ENCODE results near the gene EPS8L3.

Gene EPS8L3

DNA sequence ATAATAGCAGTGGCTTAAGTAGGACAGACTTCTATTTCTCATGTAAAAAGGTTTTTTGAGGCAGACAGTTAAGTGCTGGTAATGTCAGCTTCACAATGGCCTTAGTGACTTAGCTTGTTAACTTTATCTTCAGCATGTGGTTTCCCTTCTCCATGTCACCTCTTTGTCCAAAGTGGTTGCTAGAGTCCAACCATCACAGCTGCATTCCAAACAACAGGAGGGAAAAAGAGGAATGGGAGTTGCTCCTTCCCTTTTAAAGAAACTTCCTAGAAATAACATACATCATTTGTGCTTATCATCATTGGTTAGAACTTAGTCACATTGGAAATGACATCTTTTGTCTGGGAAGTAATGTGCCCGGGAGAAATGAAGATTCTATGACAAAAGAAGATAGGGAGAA is 41.8 kb downstream of the EPS8L3 start:
- TF ChIP-seq CTCF (IDR thresholded peaks at IDR 0.05): no peak
- H3K36me3 ChIP-seq: no peaks in the 10 kb centered on the region
- H3K9me3 ChIP-seq: no peaks in the 10 kb centered on the region
- no peak overlapping the region for H3K27ac ChIP-seq
- no peaks in the 10 kb centered on the region for H3K27me3 ChIP-seq
- no peak overlapping the region for H3K4me3 ChIP-seq (ENCODE audit: low read depth in 1 of 2, low read length in 1 of 2)
- H3K4me1 ChIP-seq (ENCODE audit: control insufficient read depth in 1 of 2, insufficient read depth in 1 of 2, low read depth in 1 of 2, low read length in 1 of 2): no peaks in the 10 kb centered on the region

DNA sequence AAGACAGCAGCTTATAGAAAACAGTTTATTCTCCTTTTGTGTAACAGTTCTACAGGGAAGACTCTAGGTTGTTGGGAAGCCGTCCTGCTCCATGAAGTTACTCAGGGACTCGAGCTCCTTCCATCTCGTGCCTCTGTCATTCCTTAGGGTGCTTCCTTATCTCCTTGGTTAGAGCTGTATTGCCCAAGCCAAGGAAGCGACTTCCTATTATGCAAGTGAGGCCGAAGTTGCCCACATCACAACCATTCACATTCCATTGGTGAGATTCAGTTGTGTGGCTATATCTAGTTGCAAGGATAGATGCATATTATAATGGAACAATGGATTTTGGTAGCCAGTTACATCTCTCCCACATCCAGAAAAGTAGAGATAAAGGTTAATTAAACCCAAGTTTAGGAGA is 42.7 kb downstream of the EPS8L3 start:
- TF ChIP-seq CTCF (IDR thresholded peaks at IDR 0.05): no peak
- no peaks in the 10 kb centered on the region for H3K27me3 ChIP-seq

DNA sequence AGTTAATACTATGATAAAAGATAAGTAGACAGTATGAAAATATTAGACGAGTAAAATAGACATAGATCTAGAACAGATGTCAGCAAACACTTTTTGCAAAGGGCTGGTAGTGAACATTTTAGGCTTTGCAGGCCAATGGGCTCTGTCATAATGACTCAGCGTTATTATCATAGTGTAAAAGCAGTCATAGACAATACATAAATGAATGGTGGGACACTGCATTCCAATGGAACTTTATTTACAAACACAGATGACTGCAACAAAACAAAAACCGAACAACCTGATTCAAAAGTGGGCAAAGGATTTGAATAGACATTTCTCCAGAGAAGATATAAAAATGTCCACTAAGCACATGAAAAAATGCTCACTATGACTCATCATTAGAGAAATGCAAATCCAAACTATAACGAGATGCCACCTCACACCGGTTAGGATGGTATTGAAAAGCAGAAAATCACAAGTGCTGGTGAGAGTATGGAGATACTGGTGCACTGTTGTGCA is 44.3 kb downstream of the EPS8L3 start:
- H3K4me1 ChIP-seq (ENCODE audit: control insufficient read depth in 1 of 2, insufficient read depth in 1 of 2, low read depth in 1 of 2, low read length in 1 of 2): no peaks in the 10 kb centered on the region

More for the DNA sequence above, 42.7 kb downstream of the EPS8L3 start:
- H3K27ac ChIP-seq: no peak overlapping the region
- H3K4me3 ChIP-seq (ENCODE audit: low read depth in 1 of 2, low read length in 1 of 2): no peak overlapping the region
- H3K4me1 ChIP-seq (ENCODE audit: control insufficient read depth in 1 of 2, insufficient read depth in 1 of 2, low read depth in 1 of 2, low read length in 1 of 2): no peaks in the 10 kb centered on the region
- no peaks in the 10 kb centered on the region for H3K9me3 ChIP-seq
- no peaks in the 10 kb centered on the region for H3K36me3 ChIP-seq

DNA sequence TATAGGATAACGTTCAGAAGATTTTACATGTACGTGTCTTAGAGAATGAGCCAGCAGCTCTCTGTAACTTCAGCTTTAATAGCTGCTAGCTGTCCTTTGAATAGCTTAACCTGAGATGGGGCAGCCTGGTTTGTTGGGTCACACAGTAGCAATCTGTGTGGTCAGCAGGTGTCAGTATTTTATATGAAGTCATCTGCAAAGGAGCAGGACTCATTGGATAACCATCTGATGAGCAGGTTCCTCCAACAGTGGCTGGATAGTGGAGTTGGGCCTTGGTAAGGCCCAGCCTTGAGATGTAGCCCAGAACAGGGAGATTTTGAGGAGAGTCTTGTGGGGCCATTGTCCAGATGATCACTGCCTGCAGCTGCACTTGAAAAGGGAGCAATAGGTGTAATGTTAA is 45.2 kb downstream of the EPS8L3 start:
- TF ChIP-seq CTCF (IDR thresholded peaks at IDR 0.05): no peak
- H3K27ac ChIP-seq: no peak overlapping the region
- H3K9me3 ChIP-seq: no peaks in the 10 kb centered on the region
- H3K27me3 ChIP-seq: no peaks in the 10 kb centered on the region
- H3K36me3 ChIP-seq: no peaks in the 10 kb centered on the region
- no peaks in the 10 kb centered on the region for H3K4me1 ChIP-seq (ENCODE audit: control insufficient read depth in 1 of 2, insufficient read depth in 1 of 2, low read depth in 1 of 2, low read length in 1 of 2)
- H3K4me3 ChIP-seq (ENCODE audit: low read depth in 1 of 2, low read length in 1 of 2): no peak overlapping the region

More for the DNA sequence above, 44.3 kb downstream of the EPS8L3 start:
- no peaks in the 10 kb centered on the region for H3K27me3 ChIP-seq
- no peak overlapping the region for H3K27ac ChIP-seq
- no peaks in the 10 kb centered on the region for H3K36me3 ChIP-seq
- no peak overlapping the region for H3K4me3 ChIP-seq (ENCODE audit: low read depth in 1 of 2, low read length in 1 of 2)
- H3K9me3 ChIP-seq: no peaks in the 10 kb centered on the region
- TF ChIP-seq CTCF (IDR thresholded peaks at IDR 0.05): no peak

GRCh38 chr1:109717729-109718128 is 46.0 kb downstream of the EPS8L3 start:
- Histone ChIP-seq H3K4me3 (ENCODE audit: low read depth in 1 of 2, low read length in 1 of 2) (no peak overlapping the region), H3K4me1 (ENCODE audit: control insufficient read depth in 1 of 2, insufficient read depth in 1 of 2, low read depth in 1 of 2, low read length in 1 of 2) (no peaks in the 10 kb centered on the region), H3K9me3 (no peaks in the 10 kb centered on the region), H3K27ac (no peak overlapping the region), H3K27me3 (peaks cover 3% of the 10 kb centered on the region), H3K36me3 (no peaks in the 10 kb centered on the region)
- TF ChIP-seq CTCF (IDR thresholded peaks at IDR 0.05): no peak
